Occipital lobe (tissue), 2 donors: ENCODE data around the gene CAMKV. TPM values are rescaled to one million over a fixed set of nuclear protein-coding genes. Genes with fewer than 3 reads are reported as not detected.
"Not testable (repeated sequence)": the region's sequence is repeated elsewhere in the genome, so short reads cannot be mapped to it uniquely, and the experiment has no call there.

Experiments used
- DNase-seq: peaks from one replicate; lab custom pipeline; 2025; lab: John Stamatoyannopoulos, UW
- total RNA-seq: library from RNA; depleted of rRNA; stranded (reverse); fragments of >200 nt; gene quantifications from one replicate; pipeline ENCODE4 v1.2.3, GENCODE V29; 2014

Gene CAMKV, protein sequence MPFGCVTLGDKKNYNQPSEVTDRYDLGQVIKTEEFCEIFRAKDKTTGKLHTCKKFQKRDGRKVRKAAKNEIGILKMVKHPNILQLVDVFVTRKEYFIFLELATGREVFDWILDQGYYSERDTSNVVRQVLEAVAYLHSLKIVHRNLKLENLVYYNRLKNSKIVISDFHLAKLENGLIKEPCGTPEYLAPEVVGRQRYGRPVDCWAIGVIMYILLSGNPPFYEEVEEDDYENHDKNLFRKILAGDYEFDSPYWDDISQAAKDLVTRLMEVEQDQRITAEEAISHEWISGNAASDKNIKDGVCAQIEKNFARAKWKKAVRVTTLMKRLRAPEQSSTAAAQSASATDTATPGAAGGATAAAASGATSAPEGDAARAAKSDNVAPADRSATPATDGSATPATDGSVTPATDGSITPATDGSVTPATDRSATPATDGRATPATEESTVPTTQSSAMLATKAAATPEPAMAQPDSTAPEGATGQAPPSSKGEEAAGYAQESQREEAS
- total RNA-seq: 188 TPM

DNA sequence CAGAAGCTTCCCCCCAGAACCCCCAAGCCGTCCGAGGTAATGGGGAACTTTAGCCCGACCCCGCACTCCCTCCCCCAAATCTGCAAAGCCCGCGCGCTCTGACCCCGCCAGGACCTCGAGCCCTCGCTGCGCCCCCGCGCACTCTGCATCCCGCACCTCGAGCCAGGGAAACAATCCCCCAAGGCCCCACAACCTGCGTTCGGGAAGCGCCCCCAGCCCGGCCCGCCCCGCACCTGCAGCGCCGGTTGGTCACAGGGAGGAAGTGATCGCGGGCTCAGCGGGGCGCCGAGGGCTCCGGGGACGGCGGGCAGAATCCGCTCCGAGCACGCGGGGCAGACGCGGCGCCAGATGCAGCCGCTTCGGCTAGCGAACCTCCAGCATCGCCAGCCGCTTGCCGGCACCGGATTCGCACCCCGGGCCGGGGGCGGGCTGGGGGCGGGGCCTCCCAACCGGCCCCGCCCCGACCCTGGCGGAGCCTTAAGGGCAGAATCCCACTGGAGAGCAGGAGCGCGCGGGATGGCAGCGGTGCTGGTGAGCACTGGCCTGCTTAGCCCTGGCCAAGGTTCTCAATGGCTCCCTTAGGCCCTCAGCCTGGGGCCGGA is at the start of gene CAMKV:
CAMKV (minus strand) TSS at position 382 of the 602 bp plus-strand sequence. CDS start 7,518 bp downstream, outside the sequence.
- peak; percentile 37 for DNase-seq

DNA sequence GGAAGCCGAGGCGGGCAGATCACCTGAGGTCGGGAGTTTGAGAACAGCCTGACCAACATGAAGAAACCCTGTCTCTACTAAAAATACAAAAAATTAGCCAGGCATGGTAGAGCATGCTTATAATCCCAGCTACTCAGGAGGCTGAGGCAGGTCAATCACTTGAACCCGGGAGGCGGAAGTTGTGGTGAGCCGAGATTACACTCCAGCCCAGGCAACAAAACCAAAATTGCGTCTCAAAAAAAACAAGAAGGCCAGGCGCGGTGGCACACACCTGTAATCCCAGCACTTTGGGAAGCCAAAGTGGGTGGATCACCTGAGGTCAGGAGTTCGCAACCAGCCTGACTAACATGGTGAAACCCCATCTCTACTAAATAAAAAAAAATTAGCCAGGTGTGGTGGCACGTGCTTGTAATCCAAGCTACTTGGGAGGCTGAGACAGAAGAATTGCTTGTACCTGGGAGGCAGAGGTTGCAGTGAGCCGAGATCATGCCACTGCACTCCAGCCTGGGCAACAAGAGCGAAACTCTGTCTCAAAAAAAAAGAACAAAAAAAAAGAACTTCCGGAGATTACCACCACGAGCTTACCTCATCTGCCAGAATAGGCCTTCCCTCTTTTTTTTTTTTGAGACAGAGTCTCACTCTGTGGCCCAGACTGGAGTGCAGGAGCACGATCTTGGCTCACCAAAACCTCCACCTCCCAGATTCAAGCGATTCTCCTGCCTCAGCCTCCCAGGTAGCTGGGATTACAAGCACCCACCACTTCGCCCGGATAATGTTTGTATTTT is 48.3 kb upstream of the CAMKV start:
- DNase-seq: not testable (repeated sequence)

DNA sequence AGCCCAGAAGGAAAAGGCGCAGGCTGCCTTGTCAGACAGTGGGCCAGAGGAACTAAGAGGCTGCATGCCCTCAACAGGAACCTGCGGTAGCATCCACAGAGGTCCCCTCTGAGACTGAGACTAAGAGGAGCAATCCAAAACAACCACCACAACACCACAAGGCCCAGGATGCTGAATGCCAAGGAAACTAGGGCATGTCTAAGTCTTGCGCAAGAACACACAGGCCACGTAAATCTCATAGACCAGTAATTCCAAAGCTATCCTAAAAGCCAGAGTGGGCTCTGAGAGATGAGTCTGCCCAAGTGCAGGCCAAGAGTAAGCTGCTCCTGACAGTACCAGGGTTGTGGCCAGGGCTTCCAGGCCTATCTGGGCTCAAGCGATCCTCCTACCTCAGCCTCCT is 47.0 kb upstream of the CAMKV start:
- DNase-seq: no peak

DNA sequence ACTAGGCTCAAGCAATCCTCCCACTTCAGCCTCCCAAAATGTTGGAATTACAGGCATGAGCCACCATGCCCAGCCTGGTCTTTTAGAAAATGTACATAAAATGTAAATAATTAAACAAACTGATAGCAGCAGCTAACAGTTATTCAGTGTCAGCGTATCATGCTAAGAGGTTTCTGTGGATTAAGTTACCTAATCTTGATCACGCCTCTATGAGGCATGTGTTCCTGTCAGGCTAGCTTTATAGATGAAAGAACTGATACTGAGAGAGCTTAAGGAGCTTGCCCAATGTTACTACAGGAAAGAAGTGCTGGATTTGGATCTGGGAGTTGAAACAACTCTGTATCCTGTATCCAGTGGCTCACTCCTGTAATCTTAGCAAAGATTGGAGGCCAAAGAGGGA is 45.2 kb upstream of the CAMKV start:
- DNase-seq: no peak

- no peak for DNase-seq
Observed at GRCh38 chr3:49912881-49913281, 43.2 kb upstream of the CAMKV start.

DNA sequence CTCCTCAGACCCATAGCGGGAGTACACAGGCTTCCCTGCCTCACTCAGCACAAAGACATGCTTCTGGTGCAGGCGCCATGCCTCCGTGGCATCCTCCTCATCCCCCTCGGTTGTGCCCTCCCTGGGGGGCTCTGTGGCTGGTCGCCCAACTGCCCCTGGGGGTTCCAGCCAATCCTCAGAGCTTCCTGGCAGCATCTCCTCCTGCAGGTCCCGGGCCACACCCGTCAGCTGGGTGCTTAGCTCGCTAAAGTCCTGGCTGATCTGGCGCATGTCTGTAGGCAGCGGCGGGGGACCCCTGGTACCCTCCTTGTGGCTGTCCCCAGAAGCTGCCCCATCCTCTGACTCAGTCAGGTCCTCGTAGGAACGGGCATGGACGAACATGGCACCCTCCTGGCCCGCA is 41.9 kb upstream of the CAMKV start:
- no peak for DNase-seq

- DNase-seq: no peak
Observed at GRCh38 chr3:49911124-49911420, 41.4 kb upstream of the CAMKV start.

DNA sequence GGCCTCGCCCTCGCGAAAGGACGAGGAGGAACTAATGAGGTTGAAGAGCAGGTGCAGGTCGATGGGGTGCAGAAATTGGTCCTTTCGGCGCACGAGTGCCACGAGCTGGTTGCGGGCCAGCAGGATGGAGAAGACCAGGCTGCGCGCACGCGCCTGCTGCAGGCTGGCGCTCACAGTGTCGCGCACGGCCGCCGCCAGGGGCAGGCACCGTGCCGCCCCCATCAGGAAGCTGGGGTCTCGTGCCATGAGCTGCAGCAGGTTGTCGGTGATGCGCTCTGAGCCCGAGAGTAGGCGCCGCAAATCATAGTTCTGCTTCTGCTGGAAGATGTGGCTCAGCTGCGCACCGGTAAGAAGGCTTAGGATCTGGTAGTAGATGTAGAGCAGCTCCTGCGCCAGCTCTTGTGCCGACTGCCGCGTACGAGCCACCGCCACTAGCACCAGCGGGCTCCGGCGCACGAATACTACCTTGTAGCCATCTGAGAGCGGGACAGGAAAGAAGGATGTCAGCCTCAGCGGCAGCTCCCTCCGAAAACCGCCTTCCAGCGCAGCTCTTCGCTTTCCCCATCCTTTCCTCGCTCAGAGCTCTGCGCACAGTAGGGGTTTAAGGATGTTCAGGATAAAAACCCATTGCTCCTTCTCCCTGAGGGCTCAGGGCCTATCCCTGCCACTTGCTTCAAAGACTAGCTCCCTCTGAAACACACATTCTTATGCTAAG is 40.9 kb upstream of the CAMKV start:
- no peak for DNase-seq

GRCh38 chr3:49908373-49909199 is 38.9 kb upstream of the CAMKV start:
- no peak for DNase-seq

GRCh38 chr3:49906073-49906743 is 36.5 kb upstream of the CAMKV start:
- DNase-seq: peak; percentile 41

DNA sequence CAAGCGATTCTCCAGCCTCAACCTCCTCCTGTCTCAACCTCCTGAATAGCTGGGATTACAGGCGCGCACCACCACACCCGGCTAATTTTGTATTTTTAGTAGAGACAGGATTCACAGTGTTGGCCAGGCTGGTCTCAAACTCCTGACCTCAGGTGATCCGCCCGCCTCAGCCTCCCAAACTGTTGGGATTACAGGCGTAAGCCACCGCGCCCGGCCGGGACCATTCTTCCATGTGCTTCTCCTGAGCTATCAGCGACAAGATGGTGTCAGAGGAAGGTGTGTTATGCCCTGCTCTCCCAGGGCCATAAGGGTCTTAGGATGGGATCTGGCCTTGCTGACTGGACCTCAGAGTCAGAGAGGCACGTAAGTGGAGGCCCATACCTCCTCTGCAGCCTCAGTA is 34.7 kb upstream of the CAMKV start:
- DNase-seq: not testable (repeated sequence)

DNA sequence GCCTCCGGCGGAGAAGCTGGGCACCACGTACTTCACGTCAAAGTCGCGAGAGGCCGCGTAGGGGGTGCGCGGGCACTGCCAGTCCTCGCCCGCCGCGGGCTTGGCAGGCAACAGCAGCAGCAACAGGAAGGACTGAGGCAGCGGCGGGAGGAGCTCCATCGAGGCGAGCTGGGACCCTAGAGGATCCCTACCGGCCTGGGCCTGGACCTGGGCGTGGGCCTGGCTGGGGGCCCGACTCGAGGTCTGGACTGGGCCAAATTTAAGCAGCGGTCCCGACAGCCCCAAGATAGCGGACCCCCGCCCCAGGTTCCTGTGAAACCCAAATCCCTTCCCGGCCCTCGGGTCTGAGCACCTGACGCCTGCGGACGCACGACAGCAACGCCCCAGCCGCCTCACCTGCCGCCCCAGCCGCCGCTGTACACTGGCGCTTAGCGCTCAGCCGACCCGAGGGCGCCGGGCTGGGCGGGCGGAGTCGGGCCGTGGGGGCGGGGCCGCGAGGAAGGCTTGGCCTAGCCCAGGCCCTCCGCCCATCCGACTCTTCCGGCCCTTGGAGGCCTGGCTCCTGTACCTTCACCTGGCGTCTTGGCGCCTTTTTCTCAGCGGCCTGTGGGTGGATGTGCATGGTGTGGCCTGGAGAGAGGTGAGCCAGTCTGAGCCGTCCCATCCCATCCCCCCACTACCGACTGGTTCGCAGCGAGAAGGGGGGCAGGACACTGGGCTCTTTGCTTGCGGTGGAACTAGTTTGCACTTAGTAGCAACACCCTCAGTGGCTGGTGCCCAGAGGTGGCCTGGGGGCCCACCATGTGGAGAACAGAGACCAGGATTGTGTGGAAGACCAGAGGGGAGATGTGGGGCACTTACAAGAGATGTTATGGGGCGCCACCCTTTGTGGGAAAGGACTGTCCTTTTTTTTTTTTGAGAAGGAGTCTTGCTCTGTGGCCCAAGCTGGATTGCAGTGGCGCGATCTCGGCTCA is 34.0 kb upstream of the CAMKV start, which contains the start of gene MST1R:
MST1R (minus strand) TSS at position 423 of the 974 bp plus-strand sequence; CDS start at position 159, 264 bp downstream.
- DNase-seq: no peak

- DNase-seq: no peak
Observed at GRCh38 chr3:49902511-49903345, 33.0 kb upstream of the CAMKV start.

DNA sequence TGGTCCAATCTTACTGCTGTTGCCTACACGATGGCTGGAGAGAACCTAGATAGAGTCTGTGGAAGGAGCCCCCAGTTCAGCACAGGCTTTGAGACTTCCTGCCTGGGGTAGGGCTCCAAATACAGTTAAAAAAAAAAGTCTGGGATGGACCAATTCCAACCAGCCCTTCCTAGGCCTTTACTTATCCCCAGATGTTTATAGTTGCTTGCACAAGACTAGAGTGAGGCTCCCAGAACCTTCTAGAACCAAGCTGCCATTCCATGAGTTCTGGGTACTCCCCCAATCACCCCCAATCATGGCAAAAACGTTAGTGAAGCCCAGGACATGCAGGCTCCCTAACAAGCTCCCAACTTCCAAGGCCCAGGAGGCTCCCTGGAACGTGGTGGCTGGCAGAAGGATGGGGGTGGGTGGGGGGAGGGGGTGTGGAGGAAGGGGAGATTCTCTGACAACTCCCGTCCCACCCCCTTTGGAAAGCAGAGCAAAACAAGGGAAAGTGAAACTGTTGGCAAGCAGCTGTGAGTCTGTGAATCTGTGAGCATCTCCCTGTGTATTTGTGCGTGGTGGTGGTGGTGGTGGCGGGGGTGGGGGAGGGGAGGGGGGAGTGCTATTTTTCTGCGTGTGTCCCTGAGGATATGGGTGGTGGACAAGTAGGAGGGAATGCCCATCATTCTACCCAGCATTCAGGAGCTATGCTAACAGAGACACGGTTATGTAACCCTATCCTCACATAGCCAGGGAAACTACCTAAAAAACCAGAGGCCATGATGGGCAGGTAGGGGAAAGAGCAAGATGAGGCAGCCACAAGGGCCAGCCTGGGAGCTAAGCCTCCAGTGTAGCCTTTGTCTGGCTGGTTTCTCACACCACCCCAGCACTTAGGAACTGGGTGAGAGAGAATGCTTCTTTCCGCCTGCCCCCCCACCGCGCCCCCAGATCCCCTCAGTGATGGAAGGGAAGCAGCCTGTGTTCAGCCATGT is 31.9 kb upstream of the CAMKV start:
- DNase-seq: no peak

DNA sequence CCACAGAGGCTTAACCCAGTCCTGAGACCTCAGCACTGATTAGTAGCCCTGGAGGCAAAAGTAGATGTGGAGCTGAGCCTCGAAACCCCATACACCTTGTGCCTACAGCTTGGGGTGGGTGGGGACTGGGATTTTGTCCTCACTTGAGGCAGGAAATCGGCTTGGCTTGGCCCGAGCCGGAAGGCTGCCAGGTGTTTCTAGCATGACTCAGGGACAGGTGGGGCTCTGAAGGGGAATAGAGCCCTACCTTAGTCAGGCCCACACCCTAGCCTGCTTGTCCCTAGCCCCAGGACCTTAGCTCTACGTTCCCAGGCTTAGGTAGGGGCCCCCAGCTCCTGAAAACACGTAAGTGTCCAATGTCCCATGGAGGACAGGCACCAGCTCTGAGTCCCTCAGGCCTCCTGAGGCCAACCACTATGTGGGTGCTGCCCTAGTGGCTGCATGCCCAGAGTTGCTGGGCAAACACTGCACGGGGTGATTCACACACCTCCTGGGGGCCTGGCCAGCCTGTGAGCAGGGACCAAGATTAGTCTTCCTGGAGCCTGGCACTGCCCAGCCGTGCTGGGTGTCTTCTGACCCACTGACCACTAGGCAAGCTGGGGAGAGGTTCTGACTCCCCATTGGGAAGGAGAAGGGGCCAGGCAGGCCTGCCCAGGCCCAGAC is 30.9 kb upstream of the CAMKV start:
- no peak for DNase-seq

DNA sequence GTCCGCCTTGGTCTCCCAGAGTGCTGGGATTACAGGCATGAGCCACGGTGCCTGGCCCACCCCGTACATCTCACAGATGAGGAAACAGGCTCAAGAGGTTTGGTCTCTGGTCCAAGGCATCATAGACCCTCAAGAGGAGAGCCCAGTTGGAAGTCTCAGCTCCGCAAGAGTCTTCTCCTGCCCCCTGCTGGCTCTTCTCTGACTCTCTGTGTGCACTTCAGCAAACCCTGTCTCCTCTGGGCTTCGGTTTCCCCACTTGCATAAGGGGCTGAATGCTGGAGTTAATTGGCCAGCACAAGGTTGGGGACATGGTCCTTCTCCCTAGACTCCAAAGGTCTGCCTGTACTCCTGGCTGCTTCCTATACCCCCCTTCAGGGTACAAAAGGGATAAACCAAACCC is 30.1 kb upstream of the CAMKV start:
- no peak for DNase-seq
